B cell (primary cell): ENCODE measurements around the gene HOXB3. TPM values are rescaled to one million over a fixed set of nuclear protein-coding genes. Genes with fewer than 3 reads are reported as not detected.

Experiments used
- ATAC-seq: fragments of 200-7000 bp; cut with Tn5 transposase; one replicate; pipeline ENCODE4 v1.10.0; 2021; ENCODE audit warnings: low read depth, mild to moderate bottlenecking, moderate number of reproducible peaks, moderate library complexity
- CTCF ChIA-PET: fragments of 350-600 bp; sonication (Branson Sonifier 250); formaldehyde crosslinking; loops from one replicate; lab custom pipeline; 2021; ENCODE audit warnings: antibody characterized with exemption, inconsistent platforms; lab: Charles Lee
- POLR2A ChIA-PET: fragments of 350-600 bp; sonication (Branson Sonifier 250); formaldehyde crosslinking; loops from one replicate; lab custom pipeline; 2021; ENCODE audit warnings: antibody characterized with exemption; lab: Charles Lee
- DNase-seq: peaks from one replicate; pipeline ENCODE4 v3.0.0; 2013
- H2AFZ ChIP-seq: 2 replicates; pipeline ENCODE4 v1.6.1; 2012; ENCODE audit warnings: mild to moderate bottlenecking, low read depth, low read length; ENCODE audit not compliant: insufficient read depth, poor library complexity, severe bottlenecking
- H3K27ac ChIP-seq, 2 donors: 1 replicate in 1 of 2; 2 replicates in 1 of 2; pipeline ENCODE4 v1.5.1; 2012 to 2013; ENCODE audit warnings: low read length in 2 of 2, mild to moderate bottlenecking in 2 of 2, moderate library complexity in 1 of 2
- H3K27me3 ChIP-seq, 4 experiments: fragments of 200-600 bp in 1 of 4; sonication (generic) in 1 of 4; replicated peaks in 1 of 4; 1 replicate in 2 of 4; 2 replicates in 2 of 4; pipeline versions ENCODE4 v1.6.1 to v1.7.0; 2013 to 2016; ENCODE audit warnings: low read length in 3 of 4, mild to moderate bottlenecking in 2 of 4, mixed read lengths in 1 of 4, moderate library complexity in 1 of 4; ENCODE audit not compliant: insufficient read depth in 4 of 4, control insufficient read depth in 3 of 4; ENCODE audit errors: control extremely low read depth in 1 of 4
- H3K36me3 ChIP-seq, 2 experiments: replicated peaks in 1 of 2; 1 replicate in 1 of 2; 2 replicates in 1 of 2; pipeline versions ENCODE4 v1.6.1 to v1.7.1; 2013; ENCODE audit warnings: low read length in 1 of 2; ENCODE audit not compliant: insufficient read depth in 2 of 2, control insufficient read depth in 1 of 2; ENCODE audit errors: control extremely low read depth in 1 of 2, extremely low read depth in 1 of 2
- H3K4me1 ChIP-seq, 2 donors: fragments of 200-600 bp in 1 of 2; sonication (generic) in 1 of 2; 1 replicate in 1 of 2; 2 replicates in 1 of 2; pipeline versions ENCODE4 v1.5.1 to v1.6.1; 2013 to 2017; ENCODE audit warnings: low read length in 2 of 2; ENCODE audit not compliant: control insufficient read depth in 2 of 2, insufficient read depth in 2 of 2
- H3K4me2 ChIP-seq: replicated peaks from 2 replicates; pipeline ENCODE3; 2012; ENCODE audit warnings: mild to moderate bottlenecking, low read depth, low read length; ENCODE audit not compliant: poor library complexity, severe bottlenecking
- H3K4me3 ChIP-seq, 5 experiments: fragments of 200-600 bp in 1 of 5; sonication (generic) in 1 of 5; 1 replicate in 3 of 5; 2 replicates in 2 of 5; pipeline versions ENCODE4 v1.5.1 to v1.7.0; 2011 to 2016; ENCODE audit warnings: low read length in 4 of 5, mild to moderate bottlenecking in 4 of 5, low read depth in 2 of 5, control low read depth in 1 of 5, moderate library complexity in 1 of 5; ENCODE audit not compliant: insufficient read depth in 1 of 5; ENCODE audit errors: control extremely low read depth in 1 of 5, extremely low read depth in 1 of 5
- H3K79me2 ChIP-seq: fragments of 200-600 bp; sonication (generic); one replicate; pipeline ENCODE4 v1.6.0; 2016; ENCODE audit warnings: low read length; ENCODE audit not compliant: control insufficient read depth, insufficient read depth
- H3K9ac ChIP-seq: fragments of 200-600 bp; sonication (generic); 2 replicates; pipeline ENCODE4 v1.6.1; 2017; ENCODE audit warnings: mild to moderate bottlenecking, low read length, moderate library complexity
- H3K9me3 ChIP-seq, 3 donors: one replicate each; pipeline versions ENCODE4 v1.6.1 to v1.7.1; 2013; ENCODE audit warnings: low read length in 2 of 3; ENCODE audit not compliant: control insufficient read depth in 2 of 3, insufficient read depth in 1 of 3; ENCODE audit errors: control extremely low read depth in 1 of 3
- H4K20me1 ChIP-seq: 2 replicates; pipeline ENCODE4 v1.6.0; 2012; ENCODE audit warnings: mild to moderate bottlenecking, low read length; ENCODE audit not compliant: insufficient read depth, control insufficient read depth, poor library complexity, severe bottlenecking
- H3K27ac Mint-ChIP-seq: one replicate; pipeline ENCODE4 v1.8.0; 2021; ENCODE audit warnings: mixed read lengths
- H3K27me3 Mint-ChIP-seq: one replicate; pipeline ENCODE4 v1.8.0; 2021; ENCODE audit warnings: mixed read lengths
- H3K4me1 Mint-ChIP-seq: one replicate; pipeline ENCODE4 v1.8.0; 2021; ENCODE audit warnings: mixed read lengths
- H3K4me3 Mint-ChIP-seq: one replicate; pipeline ENCODE4 v1.8.0; 2021; ENCODE audit warnings: mixed read lengths
- H3K9me3 Mint-ChIP-seq: one replicate; pipeline ENCODE4 v1.8.0; 2022; ENCODE audit warnings: mixed read lengths; ENCODE audit not compliant: insufficient read depth
- EZH2 ChIP-seq: IDR thresholded peaks from 2 replicates; pipeline ENCODE4 v1.6.1; 2012; ENCODE audit warnings: borderline replicate concordance, low read depth, mild to moderate bottlenecking, moderate library complexity, low read length; ENCODE audit not compliant: insufficient read depth, poor library complexity, severe bottlenecking
- WGBS: methylation state at CpG from one replicate; pipeline ENCODE4 v1.1.5; 2013; ENCODE audit warnings: missing lambda C conversion rate; ENCODE audit not compliant: insufficient coverage; 5-methylcytosine and 5-hydroxymethylcytosine counted together
- intact Hi-C: fragments of 100-400 bp; cut with micrococcal nuclease; formaldehyde crosslinking; loops from one replicate; pipeline ENCODE4 v1.10.0; 2022
- polyA plus RNA-seq: library from polyadenylated mRNA; depleted of rRNA; stranded (reverse); fragments of >200 nt; gene quantifications from 2 replicates; pipeline ENCODE4 v1.2.3, GENCODE V29; 2012
- total RNA-seq, 2 donors: library from RNA; stranded (reverse); fragments of 120-200 nt in 1 of 2; gene quantifications; 1 replicate in 1 of 2; 2 replicates in 1 of 2; pipeline versions ENCODE4 v1.2.3 to v1.2.4, GENCODE V29; 2013 to 2022
- TF ChIP-seq, protein P1 (sequence below): fragments of 200-600 bp; IDR thresholded peaks from one replicate; pipeline ENCODE4 v1.8.0; 2022; ENCODE audit warnings: antibody characterized with exemption, mild to moderate bottlenecking

Gene HOXB3
- total and polyA plus RNA-seq, 2 donors (not counting 1 experiment from before 2014, with no cell fraction given) = 3.0 to 4.0 TPM

DNA sequence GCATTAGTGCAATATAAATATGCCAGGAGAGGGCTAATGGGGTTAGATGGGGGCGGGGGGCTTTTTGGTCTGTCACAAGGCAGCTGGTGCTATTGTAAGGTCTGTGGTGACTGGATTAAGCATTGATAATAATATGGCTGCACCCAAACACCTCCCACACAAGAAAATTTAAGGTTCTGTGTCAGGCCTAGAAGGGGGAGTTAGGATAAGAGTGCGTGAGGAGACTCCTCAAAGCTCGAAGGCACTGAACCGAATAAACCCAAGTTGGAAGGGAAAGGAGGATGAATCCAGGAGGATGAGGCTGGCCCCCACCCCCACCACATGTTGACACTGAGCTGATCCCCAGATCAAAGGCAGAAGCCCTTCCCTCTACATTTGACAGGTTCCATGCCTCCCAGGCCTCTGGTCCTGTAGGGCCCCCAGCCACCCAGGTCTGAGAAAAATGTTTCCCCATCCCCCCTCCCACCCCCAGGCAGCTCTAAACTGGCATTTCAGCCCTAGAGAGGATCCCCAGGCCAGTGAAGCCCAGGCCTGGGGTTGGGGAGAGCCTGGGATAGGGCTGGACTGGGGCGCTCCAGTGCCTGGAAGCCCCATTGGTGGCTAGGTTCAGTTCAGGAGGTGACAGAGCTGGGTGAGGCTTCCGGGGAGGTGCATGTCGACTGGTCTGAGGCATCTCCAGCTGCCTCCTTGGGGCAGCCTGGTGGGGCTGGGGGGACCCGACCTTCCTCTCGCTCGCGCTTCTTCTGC, 60.9 kb downstream of the HOXB3 start:
- Histone ChIP-seq H3K9ac (no peak overlapping the region), H3K27me3 (peaks cover 0 to 28% (median 16%) of the 10 kb centered on the region in 4 experiments), H4K20me1 (no peaks in the 10 kb centered on the region), H3K27ac (no peak overlapping the region), H3K4me1 (peaks cover 8 to 11% of the 10 kb centered on the region in 2 donors), H3K9me3 (no peaks in the 10 kb centered on the region), H3K36me3 (no peaks in the 10 kb centered on the region), H3K4me3 (no peak overlapping the region), H3K4me2 (no peak overlapping the region), H2AFZ (no peak overlapping the region), H3K79me2 (no peaks in the 10 kb centered on the region)
- Mint-ChIP-seq H3K4me1 (no peaks in the 10 kb centered on the region), H3K9me3 (no peaks in the 10 kb centered on the region), H3K27ac (no peak overlapping the region), H3K27me3 (peaks cover 34% of the 10 kb centered on the region), H3K4me3 (no peak overlapping the region)
- ChIA-PET CTCF (no interaction called here), POLR2A (interaction anchor here (0.7 kb wide), 1 partner anchor 74 kb away, joined by 3 read pairs; no protein-coding TSS in a partner anchor)
- 96% methylated on average over 8 of the region's 11 CpGs for whole genome bisulfite sequencing
- TF ChIP-seq, protein P1, sequence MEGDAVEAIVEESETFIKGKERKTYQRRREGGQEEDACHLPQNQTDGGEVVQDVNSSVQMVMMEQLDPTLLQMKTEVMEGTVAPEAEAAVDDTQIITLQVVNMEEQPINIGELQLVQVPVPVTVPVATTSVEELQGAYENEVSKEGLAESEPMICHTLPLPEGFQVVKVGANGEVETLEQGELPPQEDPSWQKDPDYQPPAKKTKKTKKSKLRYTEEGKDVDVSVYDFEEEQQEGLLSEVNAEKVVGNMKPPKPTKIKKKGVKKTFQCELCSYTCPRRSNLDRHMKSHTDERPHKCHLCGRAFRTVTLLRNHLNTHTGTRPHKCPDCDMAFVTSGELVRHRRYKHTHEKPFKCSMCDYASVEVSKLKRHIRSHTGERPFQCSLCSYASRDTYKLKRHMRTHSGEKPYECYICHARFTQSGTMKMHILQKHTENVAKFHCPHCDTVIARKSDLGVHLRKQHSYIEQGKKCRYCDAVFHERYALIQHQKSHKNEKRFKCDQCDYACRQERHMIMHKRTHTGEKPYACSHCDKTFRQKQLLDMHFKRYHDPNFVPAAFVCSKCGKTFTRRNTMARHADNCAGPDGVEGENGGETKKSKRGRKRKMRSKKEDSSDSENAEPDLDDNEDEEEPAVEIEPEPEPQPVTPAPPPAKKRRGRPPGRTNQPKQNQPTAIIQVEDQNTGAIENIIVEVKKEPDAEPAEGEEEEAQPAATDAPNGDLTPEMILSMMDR = no peak
- TF ChIP-seq EZH2 = no peak
- intact Hi-C loops = no loop called here
- ATAC-seq (no peak), DNase-seq (no peak)
